Duodenal mucosa (tissue), 2 donors: ENCODE results near the gene ZBTB38.

ENCODE experiments used
- H3K27ac ChIP-seq: one replicate; pipeline ENCODE4 v1.7.0; 2013; ENCODE audit warnings: low read depth, low read length
- H3K27me3 ChIP-seq, 2 donors: one replicate each; pipeline ENCODE4 v1.7.0; 2013; ENCODE audit warnings: low read length in 2 of 2, control low read depth in 1 of 2; ENCODE audit not compliant: insufficient read depth in 2 of 2, control insufficient read depth in 1 of 2
- H3K36me3 ChIP-seq, 2 donors: one replicate each; pipeline ENCODE4 v1.7.0; 2013; ENCODE audit warnings: low read length in 2 of 2, control low read depth in 1 of 2; ENCODE audit not compliant: insufficient read depth in 2 of 2, control insufficient read depth in 1 of 2
- H3K4me1 ChIP-seq, 2 donors: one replicate each; pipeline ENCODE4 v1.7.0; 2013; ENCODE audit warnings: low read length in 2 of 2, control low read depth in 1 of 2; ENCODE audit not compliant: insufficient read depth in 2 of 2, control insufficient read depth in 1 of 2
- H3K4me3 ChIP-seq, 2 donors: one replicate each; pipeline ENCODE4 v1.7.0; 2013; ENCODE audit warnings: low read length in 2 of 2, low read depth in 1 of 2
- H3K9ac ChIP-seq, 2 donors: one replicate each; pipeline ENCODE4 v1.7.0; 2013; ENCODE audit warnings: low read length in 2 of 2, low read depth in 1 of 2
- H3K9me3 ChIP-seq, 2 donors: one replicate each; pipeline ENCODE4 v1.7.0; 2013; ENCODE audit warnings: low read length in 2 of 2, control low read depth in 1 of 2; ENCODE audit not compliant: control insufficient read depth in 1 of 2

The ZBTB38 gene

DNA sequence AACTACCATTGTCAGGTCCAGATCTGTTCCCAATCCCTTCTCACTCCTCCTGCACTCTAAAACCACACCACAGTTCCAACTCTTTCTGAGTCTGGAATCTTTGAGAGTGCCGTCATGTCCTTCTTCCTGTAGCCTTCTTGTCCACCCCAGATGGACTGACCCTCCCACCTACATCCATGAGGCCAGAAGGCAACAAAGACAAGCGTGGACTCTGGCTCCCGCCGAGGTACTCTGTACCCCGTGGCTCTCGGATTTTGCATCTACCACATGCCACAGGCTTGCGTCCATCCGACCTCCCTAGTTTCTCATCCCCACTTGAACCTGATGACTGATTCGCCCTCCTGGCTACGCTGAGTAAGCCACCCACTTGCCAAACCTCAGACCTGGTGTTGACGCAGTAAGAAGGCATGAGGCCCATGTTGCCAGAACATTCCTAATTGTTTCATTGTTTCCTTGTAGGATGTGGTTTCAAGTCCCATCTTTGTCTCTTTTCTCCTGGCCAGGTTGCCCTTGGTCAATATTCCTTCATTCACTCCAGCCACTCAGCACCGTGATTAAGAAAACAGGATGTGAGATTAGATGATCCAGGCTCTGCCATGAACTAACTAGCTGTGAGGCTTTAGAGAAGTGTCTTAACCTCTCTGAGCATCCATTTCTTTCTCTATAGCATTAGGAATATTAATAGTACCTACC, 1.1 kb upstream of the ZBTB38 start:
- Histone ChIP-seq H3K36me3 (peaks cover 0 to 3% of the 10 kb centered on the region in 2 donors), H3K9me3 (no peaks in the 10 kb centered on the region), H3K27ac (peak overlapping the region; percentile 10), H3K4me1 (peaks cover 26 to 36% of the 10 kb centered on the region in 2 donors), H3K4me3 (no peak overlapping the region), H3K9ac (peak overlapping the region; percentile 2 to 39), H3K27me3 (no peaks in the 10 kb centered on the region)

GRCh38 chr3:141368925-141369794, 856 bp downstream of the ZBTB38 start:
- H3K27me3 ChIP-seq: no peaks in the 10 kb centered on the region
- H3K9ac ChIP-seq: peak overlapping the region in 1 of 2 donors; percentile 21
- no peaks in the 10 kb centered on the region for H3K9me3 ChIP-seq
- peaks cover 26 to 36% of the 10 kb centered on the region in 2 donors for H3K4me1 ChIP-seq
- peaks cover 5 to 6% of the 10 kb centered on the region in 2 donors for H3K36me3 ChIP-seq
- peak overlapping the region; percentile 86 for H3K27ac ChIP-seq
- H3K4me3 ChIP-seq: peak overlapping the region; percentile 41 to 57

GRCh38 chr3:141370065-141370533, 1.8 kb downstream of the ZBTB38 start:
- H3K4me1 ChIP-seq: peaks cover 26 to 36% of the 10 kb centered on the region in 2 donors
- no peaks in the 10 kb centered on the region for H3K27me3 ChIP-seq
- H3K4me3 ChIP-seq: no peak overlapping the region
- H3K9me3 ChIP-seq: no peaks in the 10 kb centered on the region
- H3K9ac ChIP-seq: no peak overlapping the region
- H3K36me3 ChIP-seq: peaks cover 7 to 11% of the 10 kb centered on the region in 2 donors
- no peak overlapping the region for H3K27ac ChIP-seq

DNA sequence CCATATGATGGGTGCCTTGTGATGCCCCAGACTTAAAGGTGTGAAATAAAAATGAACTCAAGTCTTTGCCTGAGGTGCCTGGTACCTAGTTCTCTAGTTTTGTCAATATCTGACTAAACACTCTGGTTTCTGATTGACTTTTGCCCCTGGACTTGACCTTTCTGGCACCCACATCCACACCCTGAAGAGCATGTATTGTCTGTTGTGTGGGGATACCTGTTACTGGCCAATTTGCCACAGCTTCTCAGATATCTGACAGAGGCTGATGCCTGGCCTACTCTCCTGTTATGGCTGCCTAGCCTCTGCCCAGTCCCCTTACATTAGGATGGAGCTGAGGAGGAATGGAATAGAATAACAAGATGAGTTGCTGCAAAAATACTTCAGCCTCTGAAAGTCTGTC, 3.6 kb downstream of the ZBTB38 start:
- no peaks in the 10 kb centered on the region for H3K27me3 ChIP-seq
- H3K4me3 ChIP-seq: no peak overlapping the region
- peaks cover 19 to 26% of the 10 kb centered on the region in 2 donors for H3K4me1 ChIP-seq
- H3K9me3 ChIP-seq: no peaks in the 10 kb centered on the region
- no peak overlapping the region for H3K9ac ChIP-seq
- peaks cover 21 to 23% of the 10 kb centered on the region in 2 donors for H3K36me3 ChIP-seq
- H3K27ac ChIP-seq: no peak overlapping the region

GRCh38 chr3:141372656-141373055, 4.4 kb downstream of the ZBTB38 start:
- Histone ChIP-seq H3K9ac (no peak overlapping the region), H3K4me3 (no peak overlapping the region), H3K27ac (no peak overlapping the region), H3K4me1 (peaks cover 13 to 18% of the 10 kb centered on the region in 2 donors), H3K27me3 (no peaks in the 10 kb centered on the region), H3K36me3 (peaks cover 21 to 27% of the 10 kb centered on the region in 2 donors), H3K9me3 (no peaks in the 10 kb centered on the region)

- Histone ChIP-seq H3K9ac (no peak overlapping the region), H3K4me1 (peaks cover 8 to 13% of the 10 kb centered on the region in 2 donors), H3K9me3 (no peaks in the 10 kb centered on the region), H3K4me3 (no peak overlapping the region), H3K27me3 (no peaks in the 10 kb centered on the region), H3K36me3 (peaks cover 21 to 27% of the 10 kb centered on the region in 2 donors), H3K27ac (no peak overlapping the region)
Measured at GRCh38 chr3:141373232-141373631, 4.9 kb downstream of the ZBTB38 start.

DNA sequence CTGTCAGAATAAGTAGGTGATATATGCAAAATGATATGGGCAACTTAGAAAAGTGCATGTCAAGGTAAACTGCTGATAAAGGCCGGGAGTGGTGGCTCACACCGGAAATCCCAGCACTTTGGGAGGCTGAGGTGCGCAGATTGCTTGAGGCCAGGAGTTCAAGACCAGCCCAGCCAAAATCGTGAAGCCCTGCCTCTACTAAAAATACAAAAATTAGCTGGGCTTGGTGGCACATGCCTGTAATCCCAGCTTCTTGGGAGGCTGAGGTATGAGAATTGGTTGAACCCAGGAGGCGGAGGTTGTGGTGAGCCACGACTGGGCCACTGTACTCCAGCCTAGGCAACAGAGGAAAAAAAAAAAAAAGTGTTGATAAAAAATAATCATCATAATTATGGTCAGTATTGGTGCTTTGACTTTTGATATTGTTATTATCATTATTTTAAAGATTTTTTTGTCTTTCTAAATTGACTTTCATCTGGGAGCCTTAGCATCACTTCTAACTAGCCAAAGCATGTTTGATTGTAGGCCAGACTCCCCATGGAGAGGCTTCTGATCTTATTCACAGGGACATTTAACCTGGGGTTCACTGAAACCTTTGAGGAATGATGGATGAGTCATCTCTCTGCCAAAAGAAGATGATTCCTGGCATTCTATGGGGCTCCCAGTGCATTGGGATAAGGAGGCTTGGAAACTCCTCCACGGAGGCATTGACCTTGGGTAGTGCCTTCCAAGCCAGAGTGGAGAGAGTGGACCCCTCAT, 5.6 kb downstream of the ZBTB38 start:
- peaks cover 2 to 11% of the 10 kb centered on the region in 2 donors for H3K4me1 ChIP-seq
- no peak overlapping the region for H3K27ac ChIP-seq
- no peak overlapping the region for H3K9ac ChIP-seq
- H3K9me3 ChIP-seq: no peaks in the 10 kb centered on the region
- peaks cover 21 to 31% of the 10 kb centered on the region in 2 donors for H3K36me3 ChIP-seq
- H3K4me3 ChIP-seq: no peak overlapping the region
- no peaks in the 10 kb centered on the region for H3K27me3 ChIP-seq

DNA sequence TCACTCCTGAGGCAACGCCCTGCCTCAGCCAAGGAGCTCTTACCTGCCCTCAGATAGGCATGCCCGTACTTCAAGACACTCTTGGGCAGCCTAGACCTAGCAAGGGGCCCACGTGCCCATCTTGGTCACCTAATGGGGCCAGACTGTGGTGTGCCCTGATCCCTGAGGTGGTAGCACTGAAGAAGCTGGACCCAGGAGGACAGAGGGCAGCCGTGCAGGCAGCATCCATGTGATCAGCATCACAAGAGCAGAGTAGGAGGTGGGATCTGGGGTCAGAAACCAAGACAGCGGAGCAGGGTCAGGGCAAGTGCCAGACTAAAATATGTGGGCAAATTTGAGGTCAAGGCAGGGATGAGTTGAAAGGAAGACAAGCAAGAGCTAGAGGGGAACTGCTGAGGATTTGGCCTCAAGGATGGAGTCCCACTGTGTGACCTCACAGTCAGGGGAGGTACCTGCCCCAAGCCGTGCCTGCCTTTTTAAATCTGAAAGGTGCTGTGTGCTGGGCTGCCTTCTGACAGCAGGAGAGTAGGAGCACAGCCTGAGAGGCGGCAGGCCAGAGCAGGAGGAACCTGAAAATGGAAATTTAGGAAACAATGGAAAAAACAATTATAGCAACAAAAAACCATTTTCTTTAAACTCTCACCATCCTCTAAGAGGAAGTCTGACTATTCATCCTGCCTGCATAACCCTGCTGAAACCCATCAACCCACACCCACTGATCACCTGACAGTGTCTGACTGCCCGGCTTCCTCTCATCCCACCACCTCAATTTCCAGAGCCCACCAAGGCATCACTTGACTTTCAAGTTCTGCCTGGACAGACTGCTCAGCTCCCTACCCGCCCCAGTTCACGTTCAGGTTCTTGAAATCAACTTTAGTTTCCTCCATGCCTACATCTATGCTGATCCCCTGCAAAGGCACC, 7.3 kb downstream of the ZBTB38 start:
- Histone ChIP-seq H3K9me3 (no peaks in the 10 kb centered on the region), H3K27ac (no peak overlapping the region), H3K27me3 (no peaks in the 10 kb centered on the region), H3K4me1 (peaks cover 0 to 8% of the 10 kb centered on the region in 2 donors), H3K4me3 (no peak overlapping the region), H3K9ac (no peak overlapping the region), H3K36me3 (peaks cover 18 to 37% of the 10 kb centered on the region in 2 donors)

GRCh38 chr3:141377377-141377776, 9.1 kb downstream of the ZBTB38 start:
- Histone ChIP-seq H3K4me3 (no peak overlapping the region), H3K9ac (no peak overlapping the region), H3K4me1 (peaks cover 0 to 9% of the 10 kb centered on the region in 2 donors), H3K27me3 (no peaks in the 10 kb centered on the region), H3K27ac (no peak overlapping the region), H3K9me3 (no peaks in the 10 kb centered on the region), H3K36me3 (peaks cover 18 to 48% of the 10 kb centered on the region in 2 donors)
